Activated T-helper 1 cell treated with anti-CD3 and anti-CD28 coated beads, Interleukin-2, amount 50 U/mL, for 16 hours (primary cell): ENCODE measurements around the gene CHI3L1.

Experiments
- DNase-seq, 2 donors: peaks; one replicate each; pipeline ENCODE4 v3.0.0-alpha.2; 2020; ENCODE audit warnings: low read depth in 1 of 2, low spot score in 1 of 2

CHI3L1 gene

GRCh38 chr1:203136409-203137042 lies 50.0 kb downstream of the CHI3L1 start:
- no peak for DNase-seq

GRCh38 chr1:203135636-203136305 lies 50.7 kb downstream of the CHI3L1 start:
- no peak for DNase-seq

- no peak for DNase-seq
Observed at GRCh38 chr1:203133970-203134725, 52.4 kb downstream of the CHI3L1 start.

GRCh38 chr1:203131548-203132200 lies 54.8 kb downstream of the CHI3L1 start:
- DNase-seq, result no peak

- DNase-seq, result no peak
Observed at GRCh38 chr1:203130358-203130985, 56.0 kb downstream of the CHI3L1 start.

- no peak for DNase-seq
Observed at GRCh38 chr1:203129501-203130231, 56.8 kb downstream of the CHI3L1 start.
